GM18526 (cell line): ENCODE data around the gene SULT2B1.

Experiments
- POLR2A ChIP-seq: IDR thresholded peaks from 3 replicates; pipeline ENCODE4 v1.6.1; 2011; ENCODE audit not compliant: insufficient read length; ENCODE audit errors: extremely low read depth

SULT2B1 gene

DNA sequence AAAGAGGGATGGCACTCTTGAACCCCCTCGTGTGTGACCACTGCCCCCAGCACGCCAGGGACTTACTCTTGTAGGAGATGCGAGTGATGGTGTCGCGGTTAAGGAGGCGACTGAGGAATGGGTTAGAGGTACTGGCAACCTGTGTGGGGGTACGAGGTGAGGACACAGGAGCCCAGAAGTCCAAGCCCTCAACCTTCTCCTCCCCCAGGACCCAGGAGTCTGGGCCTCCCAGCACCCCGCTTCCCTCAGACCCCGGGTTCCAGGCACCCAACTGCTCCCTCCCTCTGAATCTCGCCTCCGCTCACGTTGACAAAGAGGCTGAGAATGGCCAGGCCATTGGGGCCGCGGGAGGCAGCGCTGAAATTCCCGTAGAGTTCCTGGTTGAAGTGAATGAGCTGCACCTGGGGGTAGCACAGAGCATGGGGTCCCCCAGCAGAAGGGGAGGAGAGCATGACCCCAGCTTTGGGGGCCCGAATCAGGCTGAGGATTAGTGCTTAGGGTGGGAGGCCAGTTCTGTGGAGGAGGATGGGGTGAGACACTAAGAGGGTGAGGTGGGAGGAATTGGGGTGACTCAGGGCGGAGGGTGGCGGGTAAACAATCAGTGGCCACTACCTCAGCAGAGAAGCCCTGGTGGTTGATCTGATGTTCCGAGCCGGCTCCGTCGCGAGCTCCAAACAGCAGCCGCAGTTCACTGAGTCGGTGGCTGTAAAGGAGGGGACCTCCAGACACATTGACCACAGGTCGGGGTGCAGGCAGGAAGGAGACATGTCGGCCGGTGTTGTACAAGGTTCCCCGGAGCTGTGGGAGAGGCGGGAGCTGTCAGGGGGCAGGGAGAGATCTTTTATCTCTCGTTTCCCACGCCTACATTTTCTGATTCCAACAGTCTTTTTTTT is 87.8 kb downstream of the SULT2B1 start:
- no peak for TF ChIP-seq POLR2A

DNA sequence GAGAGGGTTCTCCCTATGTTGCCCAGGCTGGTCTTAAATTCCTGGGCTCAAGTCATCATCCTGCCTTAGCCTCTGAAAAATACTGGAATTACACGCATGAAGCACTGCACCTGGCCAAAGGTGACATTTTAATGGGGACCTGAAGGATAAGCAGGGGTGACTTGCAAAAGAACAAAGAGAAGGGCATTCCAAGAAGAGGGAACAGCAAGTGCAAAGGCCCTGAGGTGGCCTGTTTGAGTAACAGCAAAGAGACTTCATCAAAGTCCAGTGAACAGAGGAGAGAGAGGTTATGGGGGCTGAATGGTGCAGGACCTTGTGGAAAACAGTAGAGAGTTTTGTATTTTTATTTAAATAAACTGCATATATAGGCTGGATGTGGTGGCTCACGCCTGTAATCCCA is 89.9 kb downstream of the SULT2B1 start:
- TF ChIP-seq POLR2A: no peak

DNA sequence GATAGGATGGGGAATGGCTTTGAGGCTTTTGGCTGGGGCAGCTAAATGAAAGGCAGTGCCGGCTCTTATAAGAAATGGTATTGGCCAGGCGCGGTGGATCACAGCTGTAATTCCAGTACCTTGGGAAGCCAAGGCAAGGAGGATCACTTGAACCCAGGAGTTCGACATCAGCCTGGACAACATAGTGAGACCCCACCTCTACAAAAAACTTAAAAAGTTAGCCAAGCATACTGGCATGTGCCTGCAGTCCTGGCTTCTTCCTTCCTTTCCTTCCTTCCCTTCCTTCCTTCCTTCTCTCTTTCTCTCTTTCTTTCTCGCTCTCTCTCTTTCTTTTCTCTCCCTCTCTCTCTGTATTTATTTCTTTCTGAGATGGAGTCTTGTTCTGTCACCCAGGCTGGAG is 90.9 kb downstream of the SULT2B1 start:
- no peak for TF ChIP-seq POLR2A

DNA sequence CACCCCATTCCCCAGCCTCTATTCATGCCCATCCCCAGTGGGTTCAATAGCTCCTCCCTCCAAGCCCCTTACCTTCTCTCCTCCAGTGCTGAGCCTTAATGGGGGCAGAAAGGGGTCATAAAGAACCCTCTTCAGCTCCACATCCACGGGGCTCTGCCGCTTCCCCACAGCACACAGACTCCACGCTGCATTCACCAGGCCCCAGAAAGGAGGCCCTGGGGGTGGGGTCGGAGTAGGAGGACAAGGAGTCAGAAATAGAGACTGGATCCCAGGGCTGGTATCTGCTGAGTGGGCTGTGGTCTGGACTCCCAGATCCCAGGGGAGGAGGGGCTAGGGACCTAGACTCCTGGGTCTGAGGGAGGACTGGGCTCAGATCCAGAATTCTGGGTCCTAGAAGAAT is 92.4 kb downstream of the SULT2B1 start:
- TF ChIP-seq POLR2A: no peak

DNA sequence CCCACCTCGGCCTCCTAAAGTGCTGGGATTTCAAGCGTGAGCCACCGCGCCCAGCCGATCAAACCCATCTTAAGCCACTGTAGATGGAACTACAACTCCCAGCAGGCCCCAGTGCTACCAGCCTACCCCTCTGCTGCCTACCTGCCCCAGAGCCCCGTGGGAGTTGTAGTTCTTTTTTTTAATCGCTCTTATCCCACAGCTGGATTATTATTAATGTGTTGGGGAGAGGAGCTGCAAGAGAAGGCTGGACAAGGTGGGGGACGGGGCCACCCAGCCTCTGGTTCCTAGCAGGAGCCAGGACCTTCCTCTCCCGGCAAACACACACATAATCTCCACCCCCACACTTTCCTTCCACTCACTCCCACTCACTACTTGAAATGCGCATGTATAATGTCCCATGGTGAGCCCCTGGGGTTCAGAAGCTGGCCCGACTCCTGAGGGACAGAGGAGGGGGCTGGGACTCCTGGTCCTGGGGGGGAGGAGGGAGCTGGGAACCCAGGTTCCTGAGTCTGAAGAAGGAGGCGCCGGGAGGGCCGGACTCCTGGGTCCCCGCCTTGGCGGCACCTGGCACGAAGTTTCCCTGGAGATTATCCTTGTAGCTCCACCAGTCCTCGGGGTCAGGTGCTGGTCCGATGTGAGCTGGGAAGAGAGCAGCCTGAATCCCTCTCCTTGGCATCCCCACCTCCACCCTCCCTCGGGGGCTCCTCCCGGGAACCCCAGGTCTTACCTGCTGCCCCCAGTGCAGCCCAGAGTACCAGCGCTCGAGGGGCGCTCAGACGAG is 93.1 kb downstream of the SULT2B1 start:
- TF ChIP-seq POLR2A: no peak

DNA sequence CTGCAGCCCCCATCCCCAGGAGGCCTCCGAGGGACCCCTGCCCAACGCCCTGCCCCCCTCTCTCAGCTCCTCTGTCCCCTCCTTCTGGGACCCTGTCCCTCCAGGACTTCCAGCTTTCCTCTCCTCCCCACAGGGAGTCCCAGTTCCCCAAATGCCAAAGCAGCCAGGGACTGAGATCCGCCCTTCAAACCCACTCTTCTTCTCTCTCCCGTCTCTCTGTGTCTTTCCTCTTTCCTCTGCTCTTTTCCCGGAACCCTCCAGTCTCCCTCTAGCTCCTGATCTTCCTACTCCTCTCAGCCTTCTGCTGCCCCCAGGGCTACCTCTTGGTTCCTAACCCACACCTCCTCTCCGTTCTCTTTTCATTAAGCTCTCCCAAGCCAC is 93.6 kb downstream of the SULT2B1 start:
- no peak for TF ChIP-seq POLR2A

DNA sequence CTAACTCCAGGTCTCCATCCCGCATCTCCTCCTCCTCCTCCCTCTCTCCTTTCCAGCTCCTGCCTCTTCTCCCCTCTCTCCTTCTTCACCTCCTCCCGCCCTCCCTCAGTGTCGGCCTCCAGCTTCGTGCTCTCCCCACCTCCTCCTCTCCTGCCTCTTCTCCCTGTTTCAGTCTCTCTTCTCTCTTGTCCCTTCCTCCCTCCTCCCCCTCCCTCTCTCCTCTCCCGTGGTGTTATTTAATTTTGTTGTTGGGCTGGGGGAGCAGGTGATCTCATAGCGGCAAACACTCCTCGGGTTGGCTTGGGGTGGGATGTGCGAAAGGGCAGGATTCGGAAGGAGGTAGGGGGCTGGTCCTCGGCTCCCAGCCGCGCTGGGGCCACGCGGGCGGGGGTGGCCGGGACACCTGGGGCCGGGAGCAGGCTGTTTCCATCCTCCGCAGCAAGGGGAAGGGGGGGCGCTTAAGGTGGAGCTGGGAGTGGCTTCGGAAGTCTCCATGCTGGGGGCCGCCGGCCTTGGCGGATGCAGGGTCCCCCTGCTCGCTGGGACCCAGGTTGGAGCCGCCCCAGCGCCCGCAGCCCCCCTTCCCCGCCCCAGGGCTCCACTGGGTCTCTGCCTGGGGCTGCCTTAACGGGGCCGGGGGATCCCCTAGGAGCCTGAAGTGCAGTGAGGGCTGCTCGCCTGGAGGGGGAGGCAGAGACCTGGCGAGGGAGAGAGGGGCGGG is 94.2 kb downstream of the SULT2B1 start, which contains the start of gene CA11:
Gene CA11, minus strand, starts transcription at position 187 of the 721 bp plus-strand sequence. CDS start 555 bp downstream, outside the sequence.
- no peak for TF ChIP-seq POLR2A

DNA sequence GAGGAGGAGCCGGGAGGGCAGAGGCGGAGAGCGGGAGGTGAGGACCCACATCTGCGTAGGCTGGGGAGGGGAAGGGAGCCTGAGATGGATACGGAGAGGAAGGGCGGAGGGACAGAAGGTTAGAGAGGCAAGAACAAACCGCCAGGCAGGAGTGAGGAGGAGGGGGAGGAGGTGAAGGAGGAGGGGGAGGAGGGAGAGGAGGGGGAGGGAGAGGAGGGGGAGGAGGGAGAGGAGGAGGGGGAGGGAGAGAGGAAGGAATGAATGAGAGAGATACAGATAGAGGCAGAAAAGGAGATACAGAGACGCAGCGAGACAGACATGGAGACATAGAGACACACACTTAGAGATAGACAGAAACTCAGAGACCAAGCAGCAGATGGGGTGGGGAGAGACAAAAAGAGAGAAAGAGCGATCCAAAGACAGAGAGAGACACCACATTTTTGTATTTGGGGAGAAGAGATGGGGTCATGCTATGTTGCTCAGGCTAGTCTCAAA is 94.8 kb downstream of the SULT2B1 start:
- no peak for TF ChIP-seq POLR2A

DNA sequence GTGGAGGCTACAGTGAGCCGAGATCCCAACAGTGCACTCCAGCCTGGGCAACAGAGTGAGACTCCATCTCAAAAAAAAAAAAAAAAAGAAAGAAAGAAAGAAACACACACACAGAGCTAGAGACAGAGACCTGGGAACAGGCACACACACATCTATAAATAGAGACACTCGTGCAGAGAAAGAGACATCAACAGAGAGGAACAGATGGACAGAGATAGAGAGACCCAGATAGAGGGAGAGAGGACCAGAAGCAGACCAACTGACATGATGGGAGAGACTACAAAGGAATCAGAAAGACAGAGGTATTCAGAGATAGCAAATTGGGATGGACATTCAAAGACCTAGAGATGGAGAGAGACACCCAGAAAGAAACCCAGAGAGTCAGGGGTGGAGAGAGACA is 96.2 kb downstream of the SULT2B1 start:
- TF ChIP-seq POLR2A: no peak
